Measurements from ENCODE around the gene KLF2. TPM values are rescaled to one million over a fixed set of nuclear protein-coding genes. Genes with fewer than 3 reads are reported as not detected.

The KLF2 gene
- total RNA-seq, 6 experiments from 2014 or later = 26.4 to 36.8 (median 32.4) TPM

GRCh38 chr19:16359074-16359473 lies 34.4 kb downstream of the KLF2 start:
- H3K9me3 Mint-ChIP-seq = no peaks in the 10 kb centered on the region
- H3K27me3 Mint-ChIP-seq (ENCODE audit: insufficient read depth) = no peaks in the 10 kb centered on the region; the same call in 1 of the 2 replicates
- no peaks in the 10 kb centered on the region for H3K4me1 Mint-ChIP-seq (ENCODE audit: low read depth)
- H3K4me3 Mint-ChIP-seq = no peak overlapping the region
- no peak overlapping the region for H3K27ac Mint-ChIP-seq
- DNase-seq = no peak
- peaks cover 4% of the 10 kb centered on the region; the same call in 1 of the 2 replicates for H3K36me3 Mint-ChIP-seq (ENCODE audit: low read depth)
- TF ChIP-seq, protein P1, sequence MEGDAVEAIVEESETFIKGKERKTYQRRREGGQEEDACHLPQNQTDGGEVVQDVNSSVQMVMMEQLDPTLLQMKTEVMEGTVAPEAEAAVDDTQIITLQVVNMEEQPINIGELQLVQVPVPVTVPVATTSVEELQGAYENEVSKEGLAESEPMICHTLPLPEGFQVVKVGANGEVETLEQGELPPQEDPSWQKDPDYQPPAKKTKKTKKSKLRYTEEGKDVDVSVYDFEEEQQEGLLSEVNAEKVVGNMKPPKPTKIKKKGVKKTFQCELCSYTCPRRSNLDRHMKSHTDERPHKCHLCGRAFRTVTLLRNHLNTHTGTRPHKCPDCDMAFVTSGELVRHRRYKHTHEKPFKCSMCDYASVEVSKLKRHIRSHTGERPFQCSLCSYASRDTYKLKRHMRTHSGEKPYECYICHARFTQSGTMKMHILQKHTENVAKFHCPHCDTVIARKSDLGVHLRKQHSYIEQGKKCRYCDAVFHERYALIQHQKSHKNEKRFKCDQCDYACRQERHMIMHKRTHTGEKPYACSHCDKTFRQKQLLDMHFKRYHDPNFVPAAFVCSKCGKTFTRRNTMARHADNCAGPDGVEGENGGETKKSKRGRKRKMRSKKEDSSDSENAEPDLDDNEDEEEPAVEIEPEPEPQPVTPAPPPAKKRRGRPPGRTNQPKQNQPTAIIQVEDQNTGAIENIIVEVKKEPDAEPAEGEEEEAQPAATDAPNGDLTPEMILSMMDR (IDR thresholded peaks at IDR 0.05) = no peak

DNA sequence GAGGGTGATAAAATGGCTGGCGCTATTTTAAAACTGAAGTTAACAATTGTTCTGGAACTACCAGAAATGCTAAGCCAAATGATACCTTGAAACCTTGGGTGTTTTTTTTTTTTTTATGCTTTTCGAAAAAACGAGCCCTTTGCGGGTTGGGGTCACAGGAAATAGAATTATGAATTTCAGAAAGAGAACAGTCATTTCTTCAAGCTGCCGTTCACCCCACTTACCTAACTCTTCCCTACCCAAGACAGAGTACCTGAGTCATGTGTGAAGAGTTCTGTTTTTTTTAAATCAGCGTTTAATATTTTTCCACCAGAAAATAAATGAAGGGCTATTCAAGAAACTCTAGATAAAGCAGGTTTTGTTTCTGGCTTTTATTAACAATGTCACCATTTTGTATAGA lies 35.3 kb downstream of the KLF2 start:
- Mint-ChIP-seq H3K9me3 (no peaks in the 10 kb centered on the region), H3K4me1 (ENCODE audit: low read depth) (no peaks in the 10 kb centered on the region), H3K4me3 (no peak overlapping the region), H3K27ac (no peak overlapping the region), H3K36me3 (ENCODE audit: low read depth) (no peaks in the 10 kb centered on the region), H3K27me3 (ENCODE audit: insufficient read depth) (no peaks in the 10 kb centered on the region; the same call in 1 of the 2 replicates)
- TF ChIP-seq, protein P1 (IDR thresholded peaks at IDR 0.05) = no peak
- no peak for DNase-seq

- H3K4me1 Mint-ChIP-seq (ENCODE audit: low read depth) = no peaks in the 10 kb centered on the region
- DNase-seq = no peak
- no peaks in the 10 kb centered on the region for H3K36me3 Mint-ChIP-seq (ENCODE audit: low read depth)
- no peaks in the 10 kb centered on the region for H3K9me3 Mint-ChIP-seq
- no peaks in the 10 kb centered on the region; the same call in 1 of the 2 replicates for H3K27me3 Mint-ChIP-seq (ENCODE audit: insufficient read depth)
- TF ChIP-seq, protein P1 (IDR thresholded peaks at IDR 0.05) = no peak
- H3K27ac Mint-ChIP-seq = no peak overlapping the region
- no peak overlapping the region for H3K4me3 Mint-ChIP-seq
These were observed 36.1 kb downstream of the KLF2 start for GRCh38 chr19:16360738-16361137.

- TF ChIP-seq, protein P1 (IDR thresholded peaks at IDR 0.05) = no peak
- Mint-ChIP-seq H3K27me3 (ENCODE audit: insufficient read depth) (no peaks in the 10 kb centered on the region; the same call in 1 of the 2 replicates), H3K36me3 (ENCODE audit: low read depth) (no peaks in the 10 kb centered on the region), H3K4me3 (no peak overlapping the region), H3K27ac (no peak overlapping the region), H3K4me1 (ENCODE audit: low read depth) (no peaks in the 10 kb centered on the region), H3K9me3 (no peaks in the 10 kb centered on the region)
- no peak for DNase-seq
These were observed 36.6 kb downstream of the KLF2 start for GRCh38 chr19:16361254-16361653.

GRCh38 chr19:16361926-16362325 lies 37.3 kb downstream of the KLF2 start:
- no peaks in the 10 kb centered on the region for H3K9me3 Mint-ChIP-seq
- TF ChIP-seq, protein P1 (IDR thresholded peaks at IDR 0.05) = no peak
- H3K36me3 Mint-ChIP-seq (ENCODE audit: low read depth) = no peaks in the 10 kb centered on the region
- no peak overlapping the region for H3K27ac Mint-ChIP-seq
- no peak overlapping the region for H3K4me3 Mint-ChIP-seq
- no peak for DNase-seq
- no peaks in the 10 kb centered on the region; the same call in 1 of the 2 replicates for H3K27me3 Mint-ChIP-seq (ENCODE audit: insufficient read depth)
- no peaks in the 10 kb centered on the region for H3K4me1 Mint-ChIP-seq (ENCODE audit: low read depth)
